ENCODE data around the gene SERPINE3.

Gene SERPINE3

GRCh38 chr13:51321836-51322235, 17.7 kb upstream of the SERPINE3 start:
- Histone ChIP-seq H3K4me3 (ENCODE audit: low read length) (no peak overlapping the region), H3K4me1 (ENCODE audit: low read length) (no peaks in the 10 kb centered on the region), H3K9ac (ENCODE audit: low read length) (no peak overlapping the region), H3K27ac (ENCODE audit: low read length) (no peak overlapping the region), H3K9me2 (replicated peaks; ENCODE audit: insufficient read depth, low read length) (no peaks in the 10 kb centered on the region), H3K36me3 (replicated peaks; ENCODE audit: insufficient read depth, low read length) (no peaks in the 10 kb centered on the region), H3K79me2 (ENCODE audit: low read length) (no peaks in the 10 kb centered on the region), H3K4me2 (ENCODE audit: low read depth, low read length) (no peak overlapping the region), H3F3A (ENCODE audit: insufficient read depth, low read length) (no peaks in the 10 kb centered on the region), H3K27me3 (replicated peaks; ENCODE audit: insufficient read depth, low read length) (no peaks in the 10 kb centered on the region), H4K20me1 (ENCODE audit: insufficient read depth, low read length) (no peaks in the 10 kb centered on the region), H3K9me3 (replicated peaks; ENCODE audit: insufficient read depth, low read length) (no peaks in the 10 kb centered on the region), H2AFZ (ENCODE audit: low read length) (no peak overlapping the region)
- TF ChIP-seq EZH2phosphoT487 (IDR thresholded peaks at IDR 0.05; ENCODE audit: low read length) (no peak), CTCF (IDR thresholded peaks at IDR 0.05; ENCODE audit: low read length) (no peak), EZH2 (optimal IDR thresholded peaks at IDR 0.05; ENCODE audit: low read depth, low read length) (no peak)
- DNase-seq = no peak

- H3K27me3 ChIP-seq (replicated peaks; ENCODE audit: insufficient read depth, low read length) = no peaks in the 10 kb centered on the region
- no peaks in the 10 kb centered on the region for H3F3A ChIP-seq (ENCODE audit: insufficient read depth, low read length)
- H2AFZ ChIP-seq (ENCODE audit: low read length) = no peak overlapping the region
- H3K4me3 ChIP-seq (ENCODE audit: low read length) = no peak overlapping the region
- H3K9me2 ChIP-seq (replicated peaks; ENCODE audit: insufficient read depth, low read length) = no peaks in the 10 kb centered on the region
- no peaks in the 10 kb centered on the region for H3K36me3 ChIP-seq (replicated peaks; ENCODE audit: insufficient read depth, low read length)
- no peak overlapping the region for H3K27ac ChIP-seq (ENCODE audit: low read length)
- H3K4me1 ChIP-seq (ENCODE audit: low read length) = no peaks in the 10 kb centered on the region
- H3K9me3 ChIP-seq (replicated peaks; ENCODE audit: insufficient read depth, low read length) = no peaks in the 10 kb centered on the region
- H3K79me2 ChIP-seq (ENCODE audit: low read length) = no peaks in the 10 kb centered on the region
- H3K9ac ChIP-seq (ENCODE audit: low read length) = no peak overlapping the region
- no peak for DNase-seq
- no peak overlapping the region for H3K4me2 ChIP-seq (ENCODE audit: low read depth, low read length)
- TF ChIP-seq CTCF (IDR thresholded peaks at IDR 0.05; ENCODE audit: low read length) = no peak
- no peak for TF ChIP-seq EZH2phosphoT487 (IDR thresholded peaks at IDR 0.05; ENCODE audit: low read length)
- TF ChIP-seq EZH2 (optimal IDR thresholded peaks at IDR 0.05; ENCODE audit: low read depth, low read length) = no peak
- H4K20me1 ChIP-seq (ENCODE audit: insufficient read depth, low read length) = no peaks in the 10 kb centered on the region
Observed at GRCh38 chr13:51322826-51323225, 16.7 kb upstream of the SERPINE3 start.

DNA sequence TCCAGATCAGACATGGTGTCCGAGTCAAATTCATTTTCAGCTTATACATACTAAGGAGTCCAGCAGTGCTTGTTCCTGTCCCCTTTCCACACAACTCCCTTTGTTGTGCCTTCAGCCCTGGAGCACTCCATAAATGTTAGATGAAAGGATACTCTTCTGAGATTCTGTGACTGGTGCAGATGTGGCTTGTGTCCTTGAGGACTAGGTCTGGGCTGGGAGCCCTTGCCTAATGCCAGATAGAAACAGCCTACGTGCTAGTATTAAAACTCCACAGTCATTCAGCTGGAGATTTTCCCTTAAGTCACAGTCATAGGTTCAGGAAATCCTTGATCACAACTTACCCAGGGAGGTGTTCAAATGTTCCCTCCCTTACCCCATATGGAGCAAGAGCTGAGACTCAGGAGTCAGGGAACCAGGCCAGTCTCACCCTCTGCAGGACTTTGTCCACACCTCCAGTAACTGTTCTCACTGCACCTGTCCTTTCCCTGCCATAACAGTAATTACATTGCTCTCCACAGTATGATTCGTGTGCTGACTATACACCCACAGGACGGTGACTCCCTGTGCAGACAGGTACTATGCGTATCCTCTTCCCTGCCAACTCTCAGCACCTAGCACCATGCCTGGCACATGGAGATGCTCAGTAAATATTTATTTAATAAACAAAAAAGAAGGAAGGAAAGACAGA, 15.5 kb upstream of the SERPINE3 start:
- no peaks in the 10 kb centered on the region for H3K27me3 ChIP-seq (replicated peaks; ENCODE audit: insufficient read depth, low read length)
- no peaks in the 10 kb centered on the region for H3K9me3 ChIP-seq (replicated peaks; ENCODE audit: insufficient read depth, low read length)
- H3K4me1 ChIP-seq (ENCODE audit: low read length) = no peaks in the 10 kb centered on the region
- no peak overlapping the region for H3K9ac ChIP-seq (ENCODE audit: low read length)
- DNase-seq = no peak
- no peaks in the 10 kb centered on the region for H4K20me1 ChIP-seq (ENCODE audit: insufficient read depth, low read length)
- TF ChIP-seq EZH2phosphoT487 (IDR thresholded peaks at IDR 0.05; ENCODE audit: low read length) (no peak), CTCF (IDR thresholded peaks at IDR 0.05; ENCODE audit: low read length) (no peak), EZH2 (optimal IDR thresholded peaks at IDR 0.05; ENCODE audit: low read depth, low read length) (no peak)
- no peak overlapping the region for H3K4me2 ChIP-seq (ENCODE audit: low read depth, low read length)
- H3F3A ChIP-seq (ENCODE audit: insufficient read depth, low read length) = no peaks in the 10 kb centered on the region
- no peaks in the 10 kb centered on the region for H3K79me2 ChIP-seq (ENCODE audit: low read length)
- no peaks in the 10 kb centered on the region for H3K9me2 ChIP-seq (replicated peaks; ENCODE audit: insufficient read depth, low read length)
- no peaks in the 10 kb centered on the region for H3K36me3 ChIP-seq (replicated peaks; ENCODE audit: insufficient read depth, low read length)
- H3K27ac ChIP-seq (ENCODE audit: low read length) = no peak overlapping the region
- H3K4me3 ChIP-seq (ENCODE audit: low read length) = no peak overlapping the region
- H2AFZ ChIP-seq (ENCODE audit: low read length) = no peak overlapping the region

Measured in MM.1S (cell line).